Memory B cell (primary cell): ENCODE results near the gene ZNF500.

Experiments used
- ATAC-seq: fragments of 150-1000 bp; cut with Tn5 transposase; 2 replicates; pipeline ENCODE4 v1.10.0; 2021; ENCODE audit warnings: low read depth, mild to moderate bottlenecking, moderate library complexity
- DNase-seq, 2 donors: peaks; one replicate each; pipeline ENCODE4 v3.0.0; 2022; ENCODE audit warnings: low spot score in 2 of 2
- H3K27ac Mint-ChIP-seq: one replicate; pipeline ENCODE4 v1.8.0; 2022; ENCODE audit warnings: mild to moderate bottlenecking, moderate library complexity, mixed read lengths
- H3K27me3 Mint-ChIP-seq: one replicate; pipeline ENCODE4 v1.8.0; 2022; ENCODE audit warnings: mixed read lengths
- H3K36me3 Mint-ChIP-seq: one replicate; pipeline ENCODE4 v1.8.0; 2022; ENCODE audit warnings: mild to moderate bottlenecking, mixed read lengths
- H3K4me1 Mint-ChIP-seq: one replicate; pipeline ENCODE4 v1.8.0; 2022; ENCODE audit warnings: mixed read lengths
- H3K4me3 Mint-ChIP-seq: one replicate; pipeline ENCODE4 v1.8.0; 2022; ENCODE audit warnings: mild to moderate bottlenecking, moderate library complexity, mixed read lengths
- H3K9me3 Mint-ChIP-seq: one replicate; pipeline ENCODE4 v1.8.0; 2022; ENCODE audit warnings: mixed read lengths

ZNF500 gene

GRCh38 chr16:4801051-4801961, 34.3 kb upstream of the ZNF500 start:
- peak overlapping the region; percentile 85 for H3K27ac Mint-ChIP-seq
- H3K9me3 Mint-ChIP-seq: no peaks in the 10 kb centered on the region
- DNase-seq (peak in 1 of 2 donors; percentile 17), ATAC-seq (no peak)
- peak overlapping the region; percentile 87 for H3K4me3 Mint-ChIP-seq
- H3K4me1 Mint-ChIP-seq: peaks cover 8% of the 10 kb centered on the region
- no peaks in the 10 kb centered on the region for H3K27me3 Mint-ChIP-seq
- H3K36me3 Mint-ChIP-seq: peaks cover 3% of the 10 kb centered on the region

GRCh38 chr16:4800290-4801041, 33.5 kb upstream of the ZNF500 start:
- no peak for ATAC-seq
- no peak overlapping the region for H3K27ac Mint-ChIP-seq
- H3K4me1 Mint-ChIP-seq: peaks cover 8% of the 10 kb centered on the region
- H3K9me3 Mint-ChIP-seq: no peaks in the 10 kb centered on the region
- no peaks in the 10 kb centered on the region for H3K27me3 Mint-ChIP-seq
- H3K4me3 Mint-ChIP-seq: peak overlapping the region; percentile 24
- no peak for DNase-seq
- peaks cover 2% of the 10 kb centered on the region for H3K36me3 Mint-ChIP-seq

GRCh38 chr16:4799171-4799855, 32.4 kb upstream of the ZNF500 start:
- Mint-ChIP-seq H3K4me3 (peak overlapping the region; percentile 17), H3K27ac (no peak overlapping the region), H3K36me3 (peaks cover 2% of the 10 kb centered on the region), H3K4me1 (peaks cover 8% of the 10 kb centered on the region), H3K9me3 (no peaks in the 10 kb centered on the region), H3K27me3 (no peaks in the 10 kb centered on the region)
- ATAC-seq (no peak), DNase-seq (no peak)

GRCh38 chr16:4798456-4798855, 31.5 kb upstream of the ZNF500 start:
- Mint-ChIP-seq H3K4me1 (peaks cover 8% of the 10 kb centered on the region), H3K4me3 (no peak overlapping the region), H3K36me3 (peaks cover 2% of the 10 kb centered on the region), H3K27ac (no peak overlapping the region), H3K9me3 (no peaks in the 10 kb centered on the region), H3K27me3 (no peaks in the 10 kb centered on the region)
- ATAC-seq: no peak
- no peak for DNase-seq

GRCh38 chr16:4797805-4798252, 30.9 kb upstream of the ZNF500 start:
- Mint-ChIP-seq H3K36me3 (peaks cover 2% of the 10 kb centered on the region), H3K27ac (no peak overlapping the region), H3K27me3 (no peaks in the 10 kb centered on the region), H3K4me1 (peaks cover 6% of the 10 kb centered on the region), H3K9me3 (no peaks in the 10 kb centered on the region), H3K4me3 (no peak overlapping the region)
- DNase-seq (no peak), ATAC-seq (no peak)

- no peak for DNase-seq
- ATAC-seq: no peak
- H3K9me3 Mint-ChIP-seq: no peaks in the 10 kb centered on the region
Observed at GRCh38 chr16:4796982-4797804, 30.2 kb upstream of the ZNF500 start.

GRCh38 chr16:4795828-4796572, 29.0 kb upstream of the ZNF500 start:
- no peaks in the 10 kb centered on the region for H3K9me3 Mint-ChIP-seq
- peaks cover 2% of the 10 kb centered on the region for H3K36me3 Mint-ChIP-seq
- no peak overlapping the region for H3K4me3 Mint-ChIP-seq

More at GRCh38 chr16:4796982-4797804, 30.2 kb upstream of the ZNF500 start:
- Mint-ChIP-seq H3K27me3 (no peaks in the 10 kb centered on the region), H3K4me1 (peaks cover 6% of the 10 kb centered on the region), H3K36me3 (peaks cover 2% of the 10 kb centered on the region), H3K4me3 (no peak overlapping the region), H3K27ac (no peak overlapping the region)

GRCh38 chr16:4795181-4795827, 28.3 kb upstream of the ZNF500 start, which contains the start of gene SMIM22:
TSS of gene SMIM22 (plus strand) at chr16:4795369. CDS start at chr16:4795735, 366 bp downstream.
- Mint-ChIP-seq H3K27ac (no peak within 1 kb of the TSS), H3K4me1 (no peaks in the 10 kb centered on the region), H3K36me3 (peaks cover 2% of the 10 kb centered on the region), H3K27me3 (peaks cover 3% of the 10 kb centered on the region), H3K9me3 (no peaks in the 10 kb centered on the region), H3K4me3 (no peak within 1 kb of the TSS)
- no peak for ATAC-seq
- no peak for DNase-seq

More at GRCh38 chr16:4795828-4796572, 29.0 kb upstream of the ZNF500 start:
- peaks cover 6% of the 10 kb centered on the region for H3K4me1 Mint-ChIP-seq
- ATAC-seq (no peak), DNase-seq (no peak)
- H3K27me3 Mint-ChIP-seq: peaks cover 2% of the 10 kb centered on the region
- no peak overlapping the region for H3K27ac Mint-ChIP-seq

- no peaks in the 10 kb centered on the region for H3K4me1 Mint-ChIP-seq
- peaks cover 3% of the 10 kb centered on the region for H3K27me3 Mint-ChIP-seq
- no peak for DNase-seq
- H3K9me3 Mint-ChIP-seq: no peaks in the 10 kb centered on the region
- H3K36me3 Mint-ChIP-seq: peaks cover 2% of the 10 kb centered on the region
- no peak overlapping the region for H3K27ac Mint-ChIP-seq
- ATAC-seq: no peak
- no peak overlapping the region for H3K4me3 Mint-ChIP-seq
Observed at GRCh38 chr16:4792951-4793513, 26.1 kb upstream of the ZNF500 start.

- Mint-ChIP-seq H3K27me3 (peaks cover 3% of the 10 kb centered on the region), H3K27ac (no peak overlapping the region), H3K36me3 (no peaks in the 10 kb centered on the region), H3K4me1 (no peaks in the 10 kb centered on the region), H3K4me3 (no peak overlapping the region), H3K9me3 (no peaks in the 10 kb centered on the region)
- DNase-seq (no peak), ATAC-seq (no peak)
Observed at GRCh38 chr16:4790871-4791270, 23.9 kb upstream of the ZNF500 start.

GRCh38 chr16:4790261-4790660, 23.3 kb upstream of the ZNF500 start:
- H3K27ac Mint-ChIP-seq: no peak overlapping the region
- H3K9me3 Mint-ChIP-seq: no peaks in the 10 kb centered on the region
- peaks cover 3% of the 10 kb centered on the region for H3K27me3 Mint-ChIP-seq
- ATAC-seq: no peak
- no peak overlapping the region for H3K4me3 Mint-ChIP-seq
- H3K4me1 Mint-ChIP-seq: no peaks in the 10 kb centered on the region
- H3K36me3 Mint-ChIP-seq: no peaks in the 10 kb centered on the region
- DNase-seq: no peak

- H3K36me3 Mint-ChIP-seq: no peaks in the 10 kb centered on the region
- no peaks in the 10 kb centered on the region for H3K4me1 Mint-ChIP-seq
Observed at GRCh38 chr16:4788910-4789309, 21.9 kb upstream of the ZNF500 start.

More at GRCh38 chr16:4788910-4789309, 21.9 kb upstream of the ZNF500 start:
- ATAC-seq: no peak
- Mint-ChIP-seq H3K27me3 (peaks cover 3% of the 10 kb centered on the region), H3K9me3 (no peaks in the 10 kb centered on the region), H3K4me3 (no peak overlapping the region), H3K27ac (no peak overlapping the region)
- DNase-seq: no peak
